HG03097 (cell line): ENCODE results near the gene RGS4.
"Not testable (repeated sequence)": the region's sequence is repeated elsewhere in the genome, so short reads cannot be mapped to it uniquely, and the experiment has no call there.

Source experiments
- ATAC-seq: cut with Tn5 transposase; IDR thresholded peaks from one replicate; pipeline ENCODE4 v1.9.1; 2021; ENCODE audit not compliant: unreplicated experiment, low FRiP score

Gene RGS4

DNA sequence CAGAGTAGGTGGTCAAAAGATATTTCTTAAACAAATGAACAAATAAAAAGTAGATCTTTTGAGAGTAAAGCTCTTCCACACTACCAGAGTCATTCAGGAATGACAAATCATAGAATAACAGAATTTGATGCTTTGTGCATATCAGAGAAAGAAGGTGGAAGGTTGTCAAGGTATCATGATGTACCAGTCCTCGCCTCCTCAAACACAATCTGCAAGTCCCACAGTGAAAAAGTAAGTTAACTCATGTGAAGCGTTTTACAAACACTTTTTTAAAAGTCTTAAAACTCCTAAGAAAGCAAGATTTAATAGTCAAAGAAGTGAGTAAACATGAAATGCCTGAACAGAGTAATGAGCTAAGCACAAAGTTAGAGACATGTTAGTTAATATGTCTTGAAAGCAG is 2.5 kb upstream of the RGS4 start:
- ATAC-seq, result no peak

DNA sequence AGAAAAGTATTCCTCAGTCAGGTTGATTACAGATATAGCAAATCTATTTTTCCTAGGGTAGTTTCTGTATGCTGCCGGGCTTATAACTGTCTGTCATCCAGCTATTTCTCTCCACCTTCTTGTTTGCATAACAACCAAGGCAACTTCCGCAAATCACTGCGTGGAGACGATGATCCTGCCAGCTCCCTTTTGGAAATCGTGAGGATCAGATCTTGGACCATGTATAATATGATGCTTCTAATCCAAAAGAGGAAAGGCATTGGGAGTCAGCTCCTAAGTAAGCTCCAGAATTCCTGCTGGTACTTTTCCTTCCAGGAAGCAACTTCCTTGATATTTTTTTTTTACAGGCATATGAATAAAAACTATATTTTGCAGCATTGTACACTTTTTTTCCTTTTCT is 445 bp upstream of the RGS4 start:
- no peak for ATAC-seq

DNA sequence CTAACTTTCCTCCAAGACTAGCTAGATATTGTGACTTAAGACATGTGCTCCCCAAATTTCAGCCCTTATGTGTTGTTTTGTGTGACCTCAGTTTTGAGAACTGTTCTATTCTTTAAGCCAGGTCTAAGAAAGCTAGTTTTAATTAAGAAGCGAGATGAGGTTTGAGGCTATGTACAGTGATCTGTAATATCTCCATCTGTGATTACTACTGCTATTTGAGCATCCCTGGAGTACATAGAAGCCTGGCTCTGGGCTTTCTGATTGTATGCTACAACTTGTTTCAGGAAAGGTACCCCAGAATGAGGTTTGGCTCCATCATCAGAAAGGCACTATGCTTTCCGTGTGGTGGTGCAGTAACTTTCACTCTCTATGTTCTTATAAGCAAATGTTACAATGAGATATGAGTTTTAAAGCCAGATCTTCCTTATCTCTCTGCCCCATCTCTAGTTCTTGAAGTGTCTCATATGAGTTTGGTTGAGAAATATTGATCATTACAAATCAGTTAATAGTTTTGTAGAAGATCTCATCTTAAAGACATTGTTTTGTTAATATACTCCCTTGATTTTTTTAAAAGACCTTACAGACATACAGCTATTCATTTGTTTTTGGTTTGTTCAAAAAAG is 605 bp downstream of the RGS4 start:
- no peak for ATAC-seq

DNA sequence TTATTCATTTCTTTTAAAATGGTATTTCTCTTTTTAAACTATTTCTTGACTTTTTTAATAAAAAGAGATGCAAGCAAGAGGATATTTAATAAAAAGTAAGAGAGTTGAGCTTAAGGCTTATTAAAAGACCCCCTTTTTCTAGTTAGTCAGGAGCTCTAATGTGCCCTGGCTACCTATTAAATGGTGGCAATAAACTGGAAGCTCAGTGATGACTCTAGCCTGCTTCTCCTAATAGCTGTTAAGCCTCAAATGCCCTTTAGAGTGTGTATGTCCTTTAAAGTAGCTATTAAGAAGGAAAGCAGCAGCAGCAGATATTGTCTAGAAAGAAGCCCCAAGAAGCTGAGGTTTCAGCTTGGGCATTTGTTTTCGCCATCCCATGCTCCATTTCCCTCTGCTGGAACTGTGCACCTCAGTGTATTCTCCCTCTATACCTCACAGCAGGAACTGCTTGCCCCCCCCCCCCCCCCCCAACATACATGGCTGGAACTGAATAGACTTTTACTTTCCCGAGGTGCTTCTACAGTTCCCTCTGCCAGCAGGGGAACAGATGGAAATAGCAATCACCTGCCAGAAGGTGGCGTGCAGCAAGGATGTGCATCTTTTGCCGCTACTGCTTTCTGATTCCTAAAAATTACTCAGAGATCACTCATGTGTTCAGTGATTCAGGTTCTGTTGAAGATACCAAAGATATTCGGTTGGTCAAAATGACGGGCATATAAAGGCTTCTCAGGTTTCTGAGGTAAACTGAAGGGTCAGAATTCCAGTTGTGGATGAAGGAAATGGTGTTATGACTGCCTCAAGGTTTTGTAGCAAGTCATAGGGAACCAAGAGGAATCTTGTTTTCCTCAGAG is 2.5 kb downstream of the RGS4 start:
- ATAC-seq, result no peak

DNA sequence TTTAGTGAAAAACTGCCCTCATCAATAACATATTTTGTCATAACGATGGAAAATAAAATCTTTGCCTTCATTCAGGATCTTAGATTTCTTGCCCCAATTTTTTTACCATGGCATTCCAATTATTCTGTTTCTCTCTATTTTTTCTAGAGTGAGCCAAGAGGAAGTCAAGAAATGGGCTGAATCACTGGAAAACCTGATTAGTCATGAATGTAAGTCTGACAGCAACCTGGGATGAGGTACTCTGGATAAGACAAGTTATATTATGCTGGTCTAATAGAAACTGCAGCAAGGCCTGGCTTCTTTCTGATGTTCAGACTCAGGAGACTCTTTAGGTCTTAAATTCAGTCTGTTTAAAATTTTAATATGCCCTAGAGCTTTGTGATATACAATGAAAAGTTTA is 3.5 kb downstream of the RGS4 start:
- ATAC-seq, result no peak

DNA sequence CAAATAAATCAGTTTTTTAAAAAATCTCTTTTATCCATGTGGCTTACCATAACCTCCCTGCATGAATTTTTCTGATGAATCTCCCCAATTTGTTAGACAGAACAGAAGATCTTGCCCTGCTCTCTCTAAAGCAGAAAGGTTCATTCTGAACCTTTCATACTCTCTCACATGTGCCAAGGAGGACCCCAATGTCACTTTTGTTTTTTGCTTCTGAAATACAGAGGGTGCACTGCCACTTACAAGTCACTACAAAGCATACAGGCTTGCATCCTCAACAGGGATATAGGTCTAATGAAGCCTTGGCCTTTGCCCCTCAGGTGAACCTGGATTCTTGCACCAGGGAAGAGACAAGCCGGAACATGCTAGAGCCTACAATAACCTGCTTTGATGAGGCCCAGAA is 4.8 kb downstream of the RGS4 start:
- ATAC-seq, result no peak

DNA sequence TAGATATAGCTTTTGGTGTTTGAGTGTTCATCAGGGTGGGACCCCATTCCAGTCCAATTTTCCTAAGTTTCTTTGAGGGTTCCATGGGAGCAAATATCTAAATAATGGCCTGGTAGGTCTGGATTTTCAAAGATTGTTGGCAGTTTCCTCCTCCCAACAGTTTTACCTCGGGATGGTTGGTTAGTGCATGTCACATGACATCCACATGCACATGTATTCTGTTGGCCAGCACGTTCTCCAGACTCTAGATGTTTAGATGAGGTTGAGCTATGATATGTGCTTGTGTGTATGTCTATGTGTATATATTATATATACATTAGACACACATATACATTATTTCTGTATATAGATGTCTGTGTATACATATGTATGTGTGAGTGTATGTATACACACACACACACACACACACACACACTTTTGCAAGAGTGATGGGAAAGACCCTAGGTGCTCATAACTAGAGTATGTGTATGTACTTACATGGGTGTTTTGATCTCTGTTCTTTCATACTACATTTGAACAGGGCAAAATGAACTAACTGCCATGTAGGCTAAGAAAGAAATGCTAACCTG is 5.6 kb downstream of the RGS4 start:
- no peak for ATAC-seq

DNA sequence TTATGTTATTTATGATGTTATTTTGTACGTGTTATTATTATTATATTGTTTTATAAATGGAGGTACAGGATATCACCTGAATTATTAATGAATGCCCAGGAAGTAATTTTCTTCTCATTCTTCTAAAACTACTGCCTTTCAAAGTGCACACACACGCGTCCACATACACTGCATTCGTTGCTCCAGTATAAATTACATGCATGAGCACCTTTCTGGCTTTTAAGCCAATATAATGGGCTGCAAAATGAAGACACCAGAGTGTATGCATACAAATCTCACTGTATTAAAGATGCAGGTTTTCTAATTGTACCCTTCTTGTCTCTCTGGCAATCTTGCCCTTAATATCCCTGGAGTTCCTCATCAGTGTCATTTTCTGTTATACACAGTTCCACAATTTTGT is 6.9 kb downstream of the RGS4 start:
- ATAC-seq, result no peak

DNA sequence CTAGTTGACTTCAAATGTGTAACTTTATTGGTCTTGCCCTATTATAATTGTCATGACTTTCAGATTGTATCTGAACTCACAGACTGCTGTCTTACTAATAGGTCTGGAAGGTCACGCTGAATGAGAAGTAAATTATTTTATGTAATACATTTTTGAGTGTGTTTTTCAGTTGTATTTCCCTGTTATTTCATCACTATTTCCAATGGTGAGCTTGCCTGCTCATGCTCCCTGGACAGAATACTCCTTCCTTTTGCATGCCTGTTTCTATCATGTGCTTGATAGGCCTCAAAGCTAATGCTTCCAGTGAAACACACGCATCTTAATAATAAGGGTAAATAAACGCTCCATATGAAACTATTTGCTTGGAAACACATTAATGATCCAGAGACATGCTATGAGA is 7.3 kb downstream of the RGS4 start:
- no peak for ATAC-seq

DNA sequence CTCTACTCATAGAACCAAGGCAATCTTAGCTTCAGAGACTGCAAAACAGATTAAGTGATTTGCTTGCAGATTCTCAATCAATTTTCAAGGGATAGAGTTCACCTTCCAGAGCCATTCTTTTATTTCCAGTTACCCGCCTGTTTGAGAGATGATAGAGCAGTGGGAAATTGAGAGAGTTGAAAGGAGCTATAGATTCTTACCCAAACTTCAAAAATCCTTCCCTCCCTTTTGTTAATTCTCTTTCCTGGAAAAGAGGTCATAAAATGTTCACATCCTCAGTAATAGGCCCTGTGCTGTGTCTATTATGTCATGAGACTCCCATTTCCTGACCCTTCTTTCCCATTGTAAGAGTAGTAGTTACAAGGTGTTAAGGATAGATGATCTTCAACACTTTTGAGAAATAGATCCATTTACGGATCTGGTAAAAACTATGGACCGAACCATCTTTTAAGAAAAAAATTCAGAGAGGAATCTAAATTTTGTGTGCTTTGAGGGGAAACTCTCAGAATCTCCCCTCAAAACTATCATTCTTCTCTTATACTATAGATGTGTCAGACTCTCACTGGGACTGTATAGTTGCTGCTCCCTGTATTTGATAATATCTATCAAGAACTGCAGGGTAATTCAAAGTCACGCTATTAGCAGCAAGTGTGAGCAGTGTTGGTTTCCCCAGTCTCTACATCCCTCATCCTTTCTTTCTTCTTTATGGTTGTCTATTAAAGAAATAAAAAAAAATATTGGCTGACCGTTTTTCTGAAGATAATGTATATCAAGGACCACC is 8.0 kb downstream of the RGS4 start:
- ATAC-seq, result no peak

DNA sequence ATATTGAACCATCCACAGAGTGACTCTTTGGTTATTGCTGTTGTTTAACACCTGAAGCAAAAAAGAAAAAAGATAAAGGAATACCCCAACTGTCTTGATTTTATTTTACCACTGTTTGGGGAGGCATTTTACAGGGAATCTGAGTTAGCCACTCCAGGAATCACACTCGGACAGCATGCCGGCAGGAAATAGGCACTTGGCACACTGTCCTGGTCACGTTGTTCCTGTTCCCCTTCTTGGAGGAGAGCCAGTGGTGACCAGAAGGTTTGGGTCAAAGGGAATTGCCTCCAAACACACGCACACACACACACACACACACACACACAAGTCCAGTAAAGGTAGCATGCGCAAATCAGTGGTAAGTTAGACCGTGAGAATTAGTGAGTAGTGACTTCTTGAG is 13.8 kb downstream of the RGS4 start:
- no peak for ATAC-seq

DNA sequence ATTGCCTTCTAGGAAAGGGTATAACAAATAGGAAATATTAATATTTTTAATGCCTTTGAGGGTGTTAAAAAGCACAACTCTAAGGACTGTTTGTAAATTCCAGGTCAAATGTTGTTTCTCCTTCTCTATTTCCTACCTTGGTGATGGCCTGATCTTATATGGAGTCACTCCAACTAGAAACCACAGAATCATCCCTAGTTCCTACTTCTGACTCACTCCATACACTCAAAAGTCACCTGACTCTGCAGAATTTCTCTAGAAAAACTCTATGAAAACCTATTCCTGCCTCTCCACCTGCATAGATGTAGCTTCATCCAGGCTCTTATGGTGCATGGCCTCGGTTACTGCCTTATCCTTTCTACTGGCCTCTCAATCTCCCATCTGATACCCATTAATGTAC is 14.5 kb downstream of the RGS4 start:
- ATAC-seq, result no peak

DNA sequence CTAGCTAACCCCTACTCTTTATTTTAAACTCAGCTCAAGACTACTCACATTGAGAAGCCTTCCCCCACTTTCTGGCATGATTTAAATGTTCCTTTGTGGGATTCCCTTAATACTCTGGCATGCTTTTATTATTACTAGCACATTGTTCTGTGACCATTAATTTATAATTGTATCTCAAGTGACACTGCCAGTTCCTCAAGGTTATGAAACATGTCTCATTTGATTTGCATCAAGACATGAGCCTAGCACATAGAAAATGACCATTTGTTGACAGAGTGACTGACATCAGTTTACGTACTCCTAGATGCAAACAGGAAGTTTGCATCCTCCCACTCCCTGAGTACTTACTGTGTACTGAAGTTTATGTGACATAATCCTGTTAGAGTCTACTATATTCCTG is 15.2 kb downstream of the RGS4 start:
- no peak for ATAC-seq

DNA sequence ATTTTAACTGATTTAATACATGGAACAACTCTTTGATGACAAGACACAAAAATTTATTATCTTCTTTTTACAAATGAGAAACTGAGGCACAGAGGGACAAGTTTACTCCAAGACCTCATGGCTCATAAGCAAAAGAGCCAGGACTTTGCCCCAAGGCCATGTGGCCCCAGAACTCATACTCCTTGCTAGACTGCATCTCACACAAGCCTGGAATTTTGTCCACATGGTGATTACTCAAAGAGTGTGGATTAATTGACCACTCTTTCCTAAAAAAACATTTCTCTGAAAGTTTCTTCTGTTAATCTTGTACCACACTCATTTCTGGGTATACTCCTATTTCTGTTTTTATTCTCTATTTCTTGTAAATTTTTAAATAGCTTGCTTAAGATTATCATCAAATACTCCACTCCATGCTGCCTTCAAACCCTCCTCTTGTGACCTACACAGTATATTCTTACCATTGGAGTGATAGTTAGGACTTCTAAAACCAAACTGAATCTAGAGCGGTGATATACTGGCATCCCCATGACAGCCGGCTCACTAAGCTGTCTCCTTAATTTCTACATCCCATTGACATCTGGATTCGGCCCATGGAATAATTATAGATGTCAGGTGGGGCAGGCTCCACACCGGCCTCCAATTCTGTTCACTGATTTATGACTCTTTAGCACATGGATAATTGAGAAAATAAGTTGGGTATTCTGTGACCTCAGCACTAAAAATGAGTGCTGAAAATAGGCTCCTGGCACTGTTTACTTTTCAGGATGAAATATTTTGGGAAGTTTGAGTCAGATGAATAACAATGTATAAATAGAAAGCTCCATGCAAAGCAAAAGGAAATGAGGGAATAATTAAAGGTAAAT is 16.1 kb downstream of the RGS4 start:
- ATAC-seq, result no peak

DNA sequence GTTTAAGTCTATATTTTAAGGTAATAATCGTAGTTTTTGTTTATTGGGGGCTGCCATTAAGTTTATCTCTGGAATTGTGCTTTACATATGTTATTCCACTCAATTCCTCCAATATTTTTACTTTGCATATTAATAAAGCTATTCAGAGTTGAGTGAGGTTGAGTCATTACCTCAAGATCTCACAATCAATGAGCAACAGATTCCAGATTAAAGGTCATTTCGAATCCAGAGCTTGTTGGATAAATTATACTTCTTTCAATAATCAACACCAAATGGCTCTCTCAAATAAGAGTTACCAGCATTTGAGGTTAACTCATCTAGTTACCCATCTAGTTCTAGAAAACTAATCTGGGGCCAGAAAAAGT is 16.7 kb downstream of the RGS4 start:
- ATAC-seq, result no peak

DNA sequence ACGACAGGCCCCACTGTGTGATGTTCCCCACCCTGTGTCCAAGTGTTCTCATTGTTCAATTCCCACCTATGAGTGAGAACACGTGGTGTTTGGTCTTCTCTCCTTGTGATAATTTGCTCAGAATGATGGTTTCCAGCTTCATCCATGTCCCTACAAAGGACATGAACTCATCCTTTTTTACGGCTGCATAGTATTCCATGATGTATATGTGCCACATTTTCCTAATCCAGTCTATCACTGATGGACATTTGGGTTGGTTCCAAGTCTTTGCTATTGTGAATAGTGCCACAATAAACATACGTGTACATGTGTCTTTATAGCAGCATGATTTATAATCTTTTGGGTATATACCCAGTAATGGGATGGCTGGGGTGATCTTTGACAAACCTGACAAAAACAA is 20.0 kb downstream of the RGS4 start:
- not testable (repeated sequence) for ATAC-seq

DNA sequence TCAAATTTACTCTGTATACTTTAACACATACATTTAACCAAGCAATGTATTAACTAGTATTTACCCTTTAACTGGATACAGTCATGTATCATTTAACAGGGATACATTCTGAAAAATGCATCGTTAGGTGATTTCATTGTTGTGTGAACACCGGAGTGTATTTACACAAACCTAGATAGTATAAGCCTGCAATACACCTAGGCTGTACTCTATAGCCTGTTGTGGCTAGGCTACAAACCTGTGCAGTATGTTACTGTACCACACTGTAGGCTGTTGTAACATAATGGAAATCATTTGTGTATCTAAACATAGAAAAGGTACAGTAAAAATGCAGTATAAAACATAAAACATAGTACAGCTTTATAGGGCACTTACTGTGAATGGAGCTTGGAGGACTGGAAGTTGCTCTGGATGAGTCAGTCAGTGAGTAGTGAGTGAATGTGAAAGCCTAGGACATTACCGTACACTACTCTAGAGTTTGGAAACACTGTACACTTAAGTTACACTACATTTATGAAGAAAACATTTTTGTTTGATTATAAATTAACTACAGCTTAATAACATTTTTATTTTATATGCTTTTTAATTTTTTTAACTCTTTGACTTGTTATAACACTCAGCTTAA is 21.3 kb downstream of the RGS4 start:
- ATAC-seq, result no peak

DNA sequence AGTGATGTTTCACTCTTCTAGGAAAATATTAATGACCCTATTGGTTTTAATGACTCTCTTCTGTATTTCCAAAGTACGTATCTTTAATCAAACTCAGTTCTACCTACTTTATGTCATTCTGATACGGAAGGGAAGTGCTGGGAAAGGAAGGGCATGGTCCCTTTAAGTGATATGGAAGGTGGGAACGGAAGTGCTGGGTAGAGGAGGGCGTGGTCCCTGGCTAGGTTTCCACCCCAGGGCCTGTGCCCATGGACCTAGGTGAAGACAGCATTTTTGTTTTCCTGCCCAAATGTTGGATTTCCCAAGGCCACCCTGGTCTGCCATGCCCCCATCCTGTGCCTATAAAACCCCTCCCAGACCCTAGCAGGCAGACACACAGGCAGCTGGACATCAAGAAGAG is 24.0 kb downstream of the RGS4 start:
- no peak for ATAC-seq

DNA sequence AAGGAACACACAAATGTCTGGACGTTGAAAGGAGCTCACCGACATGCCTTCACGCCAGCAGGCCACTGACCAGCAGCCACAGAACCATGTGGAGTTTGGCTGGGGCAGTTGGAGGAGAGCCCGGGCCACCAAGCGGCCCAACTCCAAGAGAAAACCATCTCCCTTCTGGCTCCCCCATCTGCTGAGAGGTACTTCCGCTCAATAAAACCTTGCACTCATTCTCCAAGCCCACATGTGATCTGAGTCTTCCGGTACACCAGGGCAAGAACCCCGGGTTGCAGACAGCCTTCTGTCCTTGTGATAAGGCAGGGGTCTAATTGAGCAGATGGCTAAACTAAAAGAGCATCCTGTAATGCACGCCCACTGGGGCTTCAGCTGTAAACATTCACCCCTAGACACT is 24.4 kb downstream of the RGS4 start:
- ATAC-seq, result no peak

DNA sequence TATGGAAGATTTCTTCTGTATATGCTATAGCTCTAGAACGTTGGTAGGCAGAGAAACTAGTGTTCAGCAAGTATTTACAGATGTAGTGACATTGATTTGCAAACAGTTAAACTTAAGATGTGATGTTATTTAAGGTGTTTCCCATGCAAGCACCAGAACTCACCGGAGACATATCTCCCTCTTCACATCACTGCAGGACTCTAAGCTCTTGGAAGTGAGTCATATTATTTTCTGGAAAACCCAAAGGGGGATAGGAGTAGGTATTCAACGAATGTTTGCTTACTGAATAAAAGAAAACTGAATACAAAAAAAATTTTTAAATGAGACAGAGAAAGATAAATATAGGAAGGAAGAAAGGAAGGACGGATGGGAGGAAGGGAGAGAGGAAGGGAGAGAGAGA is 25.0 kb downstream of the RGS4 start:
- no peak for ATAC-seq
